GM23248 (cell line): ENCODE measurements around the gene DMAC2. TPM values are rescaled to one million over a fixed set of nuclear protein-coding genes. Genes with fewer than 3 reads are reported as not detected.

Source experiments
- DNase-seq: peaks from one replicate; pipeline ENCODE4 v3.0.0-alpha.2; 2015
- H2AFZ ChIP-seq: fragments of 200-600 bp; sonication (generic); 2 replicates; pipeline ENCODE4 v1.6.1; 2016; ENCODE audit warnings: antibody characterized with exemption
- H3F3A ChIP-seq: fragments of 200-600 bp; sonication (generic); 2 replicates; pipeline ENCODE4 v1.6.1; 2016; ENCODE audit warnings: mild to moderate bottlenecking, antibody characterized with exemption, mixed run types; ENCODE audit not compliant: insufficient read depth
- H3K27ac ChIP-seq: fragments of 200-600 bp; sonication (generic); 2 replicates; pipeline ENCODE4 v1.5.1; 2016; ENCODE audit warnings: mild to moderate bottlenecking
- H3K27me3 ChIP-seq: fragments of 200-600 bp; sonication (generic); replicated peaks from 2 replicates; pipeline ENCODE4 v1.6.1; 2016; ENCODE audit warnings: mild to moderate bottlenecking; ENCODE audit not compliant: insufficient read depth
- H3K36me3 ChIP-seq: fragments of 200-600 bp; sonication (generic); 2 replicates; pipeline ENCODE4 v1.6.1; 2016; ENCODE audit warnings: low read depth, mild to moderate bottlenecking
- H3K4me1 ChIP-seq: fragments of 200-600 bp; sonication (generic); 2 replicates; pipeline ENCODE4 v1.6.1; 2016; ENCODE audit warnings: mild to moderate bottlenecking; ENCODE audit not compliant: insufficient read depth
- H3K4me2 ChIP-seq: fragments of 200-600 bp; sonication (generic); one replicate; pipeline ENCODE4 v1.6.1; 2016; ENCODE audit warnings: mild to moderate bottlenecking; ENCODE audit not compliant: unreplicated experiment
- H3K4me3 ChIP-seq: fragments of 200-600 bp; sonication (generic); 2 replicates; pipeline ENCODE4 v1.5.1; 2016; ENCODE audit warnings: mild to moderate bottlenecking
- H3K79me2 ChIP-seq: fragments of 200-600 bp; sonication (generic); 2 replicates; pipeline ENCODE4 v1.6.1; 2016; ENCODE audit warnings: mild to moderate bottlenecking; ENCODE audit not compliant: insufficient read depth
- H3K9ac ChIP-seq: fragments of 200-600 bp; sonication (generic); 2 replicates; pipeline ENCODE4 v1.6.1; 2016; ENCODE audit warnings: mild to moderate bottlenecking
- H3K9me2 ChIP-seq: fragments of 200-600 bp; sonication (generic); 2 replicates; pipeline ENCODE4 v1.6.1; 2016; ENCODE audit warnings: mixed run types, mild to moderate bottlenecking, moderate library complexity; ENCODE audit not compliant: insufficient read depth
- H3K9me3 ChIP-seq: fragments of 200-600 bp; sonication (generic); one replicate; pipeline ENCODE4 v1.6.1; 2017; ENCODE audit warnings: low read depth
- H4K20me1 ChIP-seq: fragments of 200-600 bp; sonication (generic); 2 replicates; pipeline ENCODE4 v1.6.0; 2016; ENCODE audit not compliant: insufficient read depth
- EZH2 ChIP-seq: fragments of 200-600 bp; sonication (generic); IDR thresholded peaks from 2 replicates; pipeline ENCODE4 v1.6.1; 2018; ENCODE audit warnings: antibody characterized with exemption, mild to moderate bottlenecking; ENCODE audit not compliant: insufficient read depth, poor library complexity, severe bottlenecking
- EZH2phosphoT487 ChIP-seq: fragments of 200-600 bp; sonication (generic); IDR thresholded peaks from 2 replicates; pipeline ENCODE4 v1.6.1; 2018; ENCODE audit warnings: antibody characterized with exemption, moderate library complexity, mild to moderate bottlenecking, low read depth; ENCODE audit not compliant: insufficient read depth
- WGBS, 2 experiments: methylation state at CpG; one replicate each; pipeline ENCODE4 v1.1.6; 2015 to 2017; ENCODE audit warnings: low lambda C conversion rate in 2 of 2, low coverage in 1 of 2; ENCODE audit errors: missing lambda C conversion rate in 2 of 2; 5-methylcytosine and 5-hydroxymethylcytosine counted together
- in situ Hi-C: fragments of 300-500 bp; cut with MboI; formaldehyde crosslinking; loops from 2 replicates; pipeline ENCODE4 v1.15.0; 2020
- polyA plus RNA-seq: library from polyadenylated mRNA; unstranded; fragments of >200 nt; fragmentation: Nextera tagmentation; extraction: Ambion mirVana; gene quantifications from 2 replicates; pipeline ENCODE4 v1.2.1, GENCODE V29; 2016
- total RNA-seq: library from RNA; depleted of rRNA; stranded (reverse); fragments of >200 nt; shearing (Covaris generic); gene quantifications from 2 replicates; pipeline ENCODE4 v1.2.3, GENCODE V29; 2014

Gene DMAC2
- total and polyA plus RNA-seq, 2 experiments from 2014 or later, result 49.2 to 52.9 TPM

DNA sequence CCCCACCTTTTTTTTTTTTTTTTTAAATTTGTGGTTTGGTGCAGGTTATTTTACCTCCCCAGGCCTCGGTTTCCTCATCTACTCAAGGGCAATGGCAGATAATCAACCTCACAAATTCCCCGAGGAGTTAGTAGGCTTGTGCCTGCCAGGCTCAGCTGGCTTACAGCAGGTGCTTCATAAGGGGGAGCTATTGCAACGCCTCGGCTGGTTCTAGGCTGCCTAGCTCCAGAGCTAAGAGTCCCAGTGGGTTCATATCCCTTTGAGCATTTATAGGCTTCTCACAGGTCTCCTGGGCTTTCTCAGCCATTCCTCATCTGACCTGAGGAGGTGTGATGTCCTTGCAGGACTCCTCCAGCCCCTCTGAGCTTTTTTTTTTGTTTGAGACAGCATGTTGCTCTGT, 31.5 kb downstream of the DMAC2 start:
- Histone ChIP-seq H2AFZ (no peak overlapping the region), H3K4me1 (0 out of 2 replicates have a peak, but pooled peaks cover 6% of the 10 kb centered on the region), H3K4me3 (no peak overlapping the region), H3K27ac (no peak overlapping the region), H3K36me3 (no peaks in the 10 kb centered on the region), H3K27me3 (no peaks in the 10 kb centered on the region), H3K4me2 (no peak overlapping the region), H4K20me1 (no peaks in the 10 kb centered on the region), H3K9ac (no peak overlapping the region), H3F3A (no peaks in the 10 kb centered on the region), H3K9me3 (no peaks in the 10 kb centered on the region), H3K9me2 (no peaks in the 10 kb centered on the region), H3K79me2 (0 out of 2 replicates have a peak, but pooled peaks cover 4% of the 10 kb centered on the region)
- in situ Hi-C loops, result no loop called here
- WGBS, 2 experiments, result 42% methylated on average over 4 of the region's 4 CpGs
- no peak for DNase-seq
- TF ChIP-seq EZH2phosphoT487 (no peak), EZH2 (no peak)

DNA sequence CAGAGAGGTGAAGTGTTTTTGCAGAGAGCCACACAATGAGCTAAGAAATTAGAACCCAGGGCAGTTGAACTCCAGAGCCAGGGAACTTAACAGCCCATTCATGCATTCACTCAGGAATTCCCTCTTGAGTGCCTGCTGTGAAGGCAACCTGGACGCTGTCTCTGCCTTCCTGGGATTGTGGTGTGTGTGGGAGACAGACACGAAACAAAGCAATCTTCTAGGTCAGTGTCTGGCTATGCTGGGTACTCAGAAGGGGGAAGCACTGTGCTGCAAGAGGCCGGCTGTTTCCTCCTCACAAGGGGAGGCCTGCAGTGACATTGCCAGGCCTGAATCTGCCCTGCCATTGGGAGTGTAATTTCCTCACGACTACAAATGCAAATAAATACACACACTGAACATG, 32.4 kb downstream of the DMAC2 start:
- 77 to 78% methylated on average over 4 of the region's 4 CpGs for WGBS, 2 experiments

DNA sequence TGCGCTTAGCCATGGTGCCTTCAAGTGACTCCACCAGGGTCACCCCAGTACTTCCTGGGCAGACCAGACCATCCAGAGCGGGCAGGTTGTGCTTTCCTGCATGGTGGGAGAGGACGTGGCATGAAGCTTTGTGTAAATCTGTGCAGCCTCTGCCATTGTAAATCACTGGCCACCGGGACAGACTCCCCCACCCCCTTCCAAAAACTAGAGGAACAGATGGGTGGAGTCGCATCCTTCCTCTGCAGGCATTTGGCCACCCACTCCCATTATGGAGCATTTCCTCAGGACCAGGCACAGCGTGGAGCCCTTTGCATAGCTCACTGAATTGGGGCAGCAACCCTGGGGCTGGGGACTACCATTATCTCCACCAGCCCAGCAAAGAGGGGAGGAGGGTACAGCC, 33.9 kb downstream of the DMAC2 start:
- Histone ChIP-seq H3K79me2 (0 out of 2 replicates have a peak, but pooled peaks cover 4% of the 10 kb centered on the region), H3K9ac (no peak overlapping the region), H2AFZ (no peak overlapping the region), H3K27me3 (no peaks in the 10 kb centered on the region), H4K20me1 (no peaks in the 10 kb centered on the region), H3K9me3 (no peaks in the 10 kb centered on the region), H3K36me3 (no peaks in the 10 kb centered on the region), H3K4me1 (0 out of 2 replicates have a peak, but pooled peaks cover 6% of the 10 kb centered on the region), H3K9me2 (no peaks in the 10 kb centered on the region), H3K4me3 (no peak overlapping the region), H3K4me2 (no peak overlapping the region), H3F3A (no peaks in the 10 kb centered on the region), H3K27ac (no peak overlapping the region)
- in situ Hi-C loops, result no loop called here
- no peak for TF ChIP-seq EZH2
- TF ChIP-seq EZH2phosphoT487, result no peak
- 85 to 87% methylated on average over 6 of the region's 6 CpGs for WGBS, 2 experiments
- DNase-seq, result no peak

More for the DNA sequence above, 32.4 kb downstream of the DMAC2 start:
- TF ChIP-seq EZH2phosphoT487 (no peak), EZH2 (no peak)
- Histone ChIP-seq H3K4me2 (no peak overlapping the region), H3K27ac (no peak overlapping the region), H2AFZ (no peak overlapping the region), H3K4me1 (0 out of 2 replicates have a peak, but pooled peaks cover 6% of the 10 kb centered on the region), H3K4me3 (no peak overlapping the region), H3K27me3 (no peaks in the 10 kb centered on the region), H3K9me3 (no peaks in the 10 kb centered on the region), H3K9ac (no peak overlapping the region), H3F3A (no peaks in the 10 kb centered on the region), H3K9me2 (no peaks in the 10 kb centered on the region), H4K20me1 (no peaks in the 10 kb centered on the region), H3K79me2 (0 out of 2 replicates have a peak, but pooled peaks cover 4% of the 10 kb centered on the region), H3K36me3 (no peaks in the 10 kb centered on the region)
- in situ Hi-C loops, result no loop called here
- DNase-seq, result no peak

DNA sequence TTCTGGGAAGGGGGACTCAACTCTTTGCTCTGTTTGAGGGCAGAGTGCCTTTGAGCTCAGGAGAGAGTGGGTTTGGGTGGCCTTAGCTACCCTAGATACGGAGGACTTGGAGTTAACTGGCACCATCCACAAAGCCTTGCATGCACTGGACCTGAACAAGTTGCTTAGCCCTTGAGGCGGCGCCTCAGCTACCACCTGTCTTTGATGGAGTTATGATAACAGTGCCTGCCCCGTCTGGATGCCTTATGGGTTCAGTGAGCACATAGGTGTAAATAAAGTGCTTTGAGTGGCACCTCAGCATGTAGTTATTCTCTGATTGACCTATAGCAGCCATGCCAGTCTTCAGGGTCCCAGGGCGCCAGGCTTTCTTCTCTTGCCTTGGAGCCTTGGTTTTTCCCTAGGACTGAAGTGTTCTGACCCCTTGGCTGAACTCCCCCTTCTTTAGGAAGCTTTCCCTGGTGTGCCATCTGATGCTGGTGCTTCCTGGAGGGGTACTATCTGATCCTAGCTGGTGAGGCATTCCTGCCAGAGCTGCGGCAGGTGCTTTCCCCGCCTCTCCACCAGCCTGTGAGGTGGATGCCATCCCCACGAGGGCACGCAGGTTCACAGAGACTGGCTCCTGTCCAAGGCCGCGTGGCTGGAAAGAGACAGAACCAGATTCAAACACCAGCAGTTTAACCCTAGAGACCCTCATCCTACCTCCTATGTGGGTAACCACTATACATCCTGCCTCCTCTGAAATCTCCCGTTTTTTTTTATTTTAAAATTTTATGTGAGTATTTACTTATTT, 36.3 kb downstream of the DMAC2 start:
- Histone ChIP-seq H3K9me3 (no peaks in the 10 kb centered on the region), H3K27ac (no peak overlapping the region), H3K9ac (no peak overlapping the region), H3K9me2 (no peaks in the 10 kb centered on the region), H3K4me2 (no peak overlapping the region), H3F3A (no peaks in the 10 kb centered on the region), H3K4me1 (peaks cover 8% of the 10 kb centered on the region), H3K79me2 (peaks cover 16% of the 10 kb centered on the region), H4K20me1 (no peaks in the 10 kb centered on the region), H3K27me3 (no peaks in the 10 kb centered on the region), H2AFZ (no peak overlapping the region), H3K36me3 (no peaks in the 10 kb centered on the region), H3K4me3 (no peak overlapping the region)
- in situ Hi-C loops, result no loop called here
- no peak for DNase-seq
- 77% methylated on average over 11 to 12 of the region's 12 CpGs for WGBS, 2 experiments
- TF ChIP-seq EZH2 (no peak), EZH2phosphoT487 (no peak)
